SK-N-SH treated with all-trans-retinoic acid at 6 μM for 48 hours (cell line): ENCODE measurements around the gene CLDN11.

Experiments used
- ARNTL ChIP-seq: fragments of 450-650 bp; formaldehyde crosslinking; IDR thresholded peaks from 2 replicates; pipeline ENCODE4 v1.5.0; 2020; ENCODE audit warnings: low read depth, mild to moderate bottlenecking, moderate library complexity, borderline replicate concordance
- CREB5 ChIP-seq: fragments of 250-450 bp; sonication (Bioruptor Pico); IDR thresholded peaks from 2 replicates; pipeline ENCODE4 v1.5.1; 2020; ENCODE audit warnings: low read depth, mild to moderate bottlenecking, moderate library complexity
- CSRNP3 ChIP-seq: fragments of 250-450 bp; sonication (Bioruptor Pico); IDR thresholded peaks from 2 replicates; pipeline ENCODE4 v1.5.1; 2021; ENCODE audit warnings: mild to moderate bottlenecking, moderate library complexity
- PATZ1 ChIP-seq: fragments of 250-450 bp; sonication (Bioruptor Pico); IDR thresholded peaks from 2 replicates; pipeline ENCODE4 v1.8.0; 2020; ENCODE audit warnings: mild to moderate bottlenecking, moderate library complexity, borderline replicate concordance
- RARB ChIP-seq: fragments of 250-450 bp; sonication (Bioruptor Pico); IDR thresholded peaks from 2 replicates; pipeline ENCODE4 v1.8.0; 2021; ENCODE audit warnings: mild to moderate bottlenecking, moderate library complexity
- SNAI2 ChIP-seq: fragments of 250-450 bp; sonication (Bioruptor Pico); IDR thresholded peaks from 2 replicates; pipeline ENCODE4 v1.5.0; 2020; ENCODE audit warnings: mild to moderate bottlenecking, moderate library complexity
- ZFP3 ChIP-seq: fragments of 250-450 bp; sonication (Bioruptor Pico); IDR thresholded peaks from 2 replicates; pipeline ENCODE4 v1.5.0; 2020; ENCODE audit warnings: mild to moderate bottlenecking, moderate library complexity
- ZFP30 ChIP-seq: fragments of 450-650 bp; formaldehyde crosslinking; IDR thresholded peaks from 2 replicates; pipeline ENCODE4 v1.5.0; 2022; ENCODE audit warnings: mild to moderate bottlenecking, moderate library complexity
- ZNF565 ChIP-seq: fragments of 450-650 bp; formaldehyde crosslinking; conservative IDR thresholded peaks from 2 replicates; pipeline ENCODE4 v1.5.0; 2020; ENCODE audit warnings: low read depth, mild to moderate bottlenecking, moderate library complexity

GRCh38 chr3:170443457-170443856 is 24.8 kb downstream of the CLDN11 start:
- TF ChIP-seq RARB (CRISPR knock-in tag) (no peak), ZFP30 (CRISPR knock-in tag) (no peak), SNAI2 (no peak), ZFP3 (CRISPR knock-in tag) (no peak), PATZ1 (CRISPR knock-in tag) (no peak), CSRNP3 (no peak), ARNTL (CRISPR knock-in tag) (no peak), ZNF565 (CRISPR knock-in tag) (no peak), CREB5 (CRISPR knock-in tag) (no peak)
